KBM-7 (cell line): ENCODE results near the gene DPM2.
A peak's percentile ranks its signal among the peaks of the same experiment; 100 is the strongest.

Experiments
- DNase-seq: peaks from one replicate; pipeline ENCODE4 v3.0.0-alpha.2; 2015
- in situ Hi-C: fragments of 300-500 bp; cut with MboI; formaldehyde crosslinking; loops from 2 replicates; pipeline ENCODE4 v1.14.3; 2020; ENCODE audit warnings: low sequenced_read_pairs, low pct_unique_long_range_greater_than_20kb, mixed read lengths

DPM2 gene

GRCh38 chr9:127937388-127938297, at the start of gene DPM2:
TSS of gene DPM2 (minus strand) at chr9:127937854. CDS start at chr9:127937820, 34 bp downstream.
- peak; percentile 86 for DNase-seq
- in situ Hi-C loops, result no loop called here

GRCh38 chr9:127987103-127987614, 49.5 kb upstream of the DPM2 start:
- no peak for DNase-seq

GRCh38 chr9:127985011-127985410, 47.4 kb upstream of the DPM2 start:
- in situ Hi-C loops, result no loop called here
- DNase-seq, result no peak

More at GRCh38 chr9:127987103-127987614, 49.5 kb upstream of the DPM2 start:
- in situ Hi-C loops, result no loop called here

GRCh38 chr9:127983847-127984289, 46.2 kb upstream of the DPM2 start:
- no peak for DNase-seq
- in situ Hi-C loops, result no loop called here

- no peak for DNase-seq
- in situ Hi-C loops, result no loop called here
Measured at GRCh38 chr9:127982912-127983311, 45.3 kb upstream of the DPM2 start.

GRCh38 chr9:127981559-127982121, 44.0 kb upstream of the DPM2 start:
- in situ Hi-C loops, result no loop called here
- DNase-seq, result no peak

GRCh38 chr9:127980706-127981558, 43.3 kb upstream of the DPM2 start, which contains the start of gene EEIG1:
TSS of gene EEIG1 (minus strand) at chr9:127980989. CDS start at chr9:127980137, 852 bp downstream.
- DNase-seq, result peak; percentile 97
- in situ Hi-C loops, result no loop called here

GRCh38 chr9:127980060-127980705, 42.5 kb upstream of the DPM2 start:
- peak; percentile 30 for DNase-seq
- in situ Hi-C loops, result no loop called here

- in situ Hi-C loops, result no loop called here
- peak; percentile 50 for DNase-seq
Measured at GRCh38 chr9:127979333-127980059, 41.8 kb upstream of the DPM2 start.

- no peak for DNase-seq
- in situ Hi-C loops, result no loop called here
Measured at GRCh38 chr9:127979015-127979332, 41.3 kb upstream of the DPM2 start.

GRCh38 chr9:127977884-127978647, 40.4 kb upstream of the DPM2 start:
- peak; percentile 40 for DNase-seq
- in situ Hi-C loops, result no loop called here

- in situ Hi-C loops, result no loop called here
- DNase-seq, result no peak
Measured at GRCh38 chr9:127977009-127977883, 39.6 kb upstream of the DPM2 start.

GRCh38 chr9:127976498-127976897, 38.8 kb upstream of the DPM2 start:
- in situ Hi-C loops, result no loop called here
- no peak for DNase-seq

GRCh38 chr9:127975376-127976315, 38.0 kb upstream of the DPM2 start:
- in situ Hi-C loops, result no loop called here
- DNase-seq, result no peak

GRCh38 chr9:127974769-127975261, 37.2 kb upstream of the DPM2 start:
- DNase-seq, result no peak
- in situ Hi-C loops, result no loop called here
